ENCODE data around the gene PTPRCAP. TPM values are rescaled to one million over a fixed set of nuclear protein-coding genes. Genes with fewer than 3 reads are reported as not detected.
A peak's percentile ranks its signal among the peaks of the same experiment; 100 is the strongest.

PTPRCAP gene
- total RNA-seq, 1 donor from 2014 or later: not detected

- no peak for DNase-seq
Observed at GRCh38 chr11:67395555-67396258, 41.8 kb downstream of the PTPRCAP start.

GRCh38 chr11:67393990-67394389 is 43.5 kb downstream of the PTPRCAP start:
- no peak for DNase-seq

- DNase-seq: no peak
Observed at GRCh38 chr11:67393437-67393836, 44.0 kb downstream of the PTPRCAP start.

DNA sequence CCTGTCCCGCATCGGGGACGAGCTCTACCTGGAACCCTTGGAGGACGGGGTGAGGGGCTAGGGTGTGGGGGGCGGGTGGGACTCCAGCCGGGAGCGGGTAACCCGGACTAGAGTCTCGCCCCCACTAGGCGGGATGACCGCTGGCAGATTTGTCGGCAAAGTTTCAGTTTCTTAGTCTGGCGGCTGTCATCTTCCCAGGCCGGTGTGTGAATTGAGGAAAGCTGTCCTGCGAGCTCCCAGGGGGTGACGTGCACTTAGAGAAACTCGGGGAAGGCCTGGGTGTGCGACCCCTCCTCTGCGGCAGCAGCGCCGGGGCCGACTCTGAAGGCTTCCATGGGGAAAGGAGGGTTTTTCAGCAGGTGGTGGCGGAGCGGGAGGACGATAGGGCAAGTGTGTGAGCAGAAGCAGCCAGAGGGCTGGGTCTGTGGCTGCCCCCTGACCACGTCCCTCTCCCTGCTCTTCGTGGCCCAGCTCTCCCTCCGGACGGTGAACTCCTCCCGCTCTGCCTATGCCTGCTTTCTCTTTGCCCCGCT is 45.2 kb downstream of the PTPRCAP start:
- no peak for DNase-seq

DNA sequence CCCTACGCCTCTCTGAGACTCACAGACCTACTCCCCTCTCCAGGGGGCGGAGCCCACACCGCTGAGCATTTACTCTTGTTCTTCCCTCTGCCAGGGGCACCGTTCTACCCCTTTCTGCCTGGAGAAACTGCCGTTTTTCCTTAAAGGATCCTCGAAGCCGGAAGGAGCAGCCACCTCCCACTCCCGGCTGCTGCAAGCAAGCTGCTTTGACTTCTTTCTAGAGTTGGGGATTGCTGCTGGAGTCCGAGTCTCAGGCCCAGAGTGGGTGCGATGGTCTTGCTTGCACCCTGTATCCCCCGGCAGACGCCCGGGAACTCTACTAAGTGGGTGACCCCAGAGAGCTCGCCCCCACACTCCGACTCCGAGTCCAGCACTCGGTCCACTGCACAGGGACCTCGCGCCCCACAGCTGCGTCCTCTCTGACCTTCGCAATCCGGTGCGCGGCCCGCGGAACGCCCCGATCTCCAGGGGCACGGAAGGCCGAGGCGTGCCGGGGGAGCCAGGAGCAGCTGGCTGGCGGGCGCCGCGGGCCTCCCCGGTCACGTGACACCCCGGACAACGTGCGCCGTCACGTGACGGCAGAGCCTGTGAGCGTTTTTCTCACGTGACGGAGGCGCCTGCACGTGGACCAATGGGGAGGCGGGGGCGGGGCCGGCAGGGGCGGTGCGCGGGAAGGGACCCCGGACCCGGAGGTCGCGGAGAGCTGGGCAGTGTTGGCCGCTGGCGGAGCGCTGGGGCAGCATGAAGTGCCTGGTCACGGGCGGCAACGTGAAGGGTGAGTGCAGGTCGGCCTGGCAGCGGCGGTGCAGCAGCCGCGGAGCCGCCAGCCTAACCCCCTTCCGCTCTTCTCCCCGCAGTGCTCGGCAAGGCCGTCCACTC is 45.9 kb downstream of the PTPRCAP start, which contains the start of gene RAD9A:
RAD9A (plus strand) TSS at position 683 of the 879 bp plus-strand sequence; CDS start at position 742, 59 bp downstream.
- DNase-seq: peak; percentile 90

DNA sequence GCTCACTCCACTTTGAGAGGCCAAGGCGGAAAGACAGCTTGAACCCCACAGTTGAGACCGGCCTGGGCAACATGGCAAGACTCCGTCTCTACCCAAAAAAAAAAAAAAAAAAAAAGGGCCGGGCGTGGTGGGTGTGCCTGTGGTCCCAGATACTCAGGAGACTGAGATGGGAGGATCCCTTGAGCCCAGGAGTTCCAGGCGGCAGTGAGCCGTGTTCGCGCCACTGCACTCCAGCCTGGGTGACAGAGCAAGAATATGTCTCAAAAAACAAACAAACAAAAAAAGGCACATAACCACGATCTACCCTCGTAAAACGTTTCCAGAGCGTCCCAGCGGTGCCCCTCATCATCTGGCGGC is 46.6 kb downstream of the PTPRCAP start:
- DNase-seq: no peak

- no peak for DNase-seq
Observed at GRCh38 chr11:67389477-67389876, 48.0 kb downstream of the PTPRCAP start.

DNA sequence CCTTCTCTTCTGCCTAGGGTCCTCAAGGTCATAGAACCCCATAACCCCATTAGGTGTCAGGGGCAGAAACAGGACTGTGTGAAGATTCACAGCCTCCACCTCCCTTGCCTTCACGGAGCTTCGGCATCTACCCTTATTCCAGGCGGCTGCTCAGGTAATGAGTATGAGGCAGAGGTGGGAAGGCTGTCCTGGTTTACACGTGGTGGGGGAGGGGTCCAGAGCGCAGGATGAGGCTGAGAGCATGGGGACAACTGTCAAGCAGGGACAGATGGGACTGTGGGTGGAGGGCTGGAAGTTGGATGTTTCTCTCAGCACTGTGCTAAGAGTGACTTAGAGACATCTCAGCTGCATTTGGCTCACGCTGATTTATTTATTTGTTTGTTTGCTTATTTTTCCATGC is 50.0 kb downstream of the PTPRCAP start:
- DNase-seq: no peak

GRCh38 chr11:67387069-67387468 is 50.4 kb downstream of the PTPRCAP start:
- no peak for DNase-seq

Small RNAs within 50 kb of the gene (small RNA-seq; reads per million reads assigned to genes)
- not detected for gene RNU6-1238P

Other genes starting within 250 kb of the PTPRCAP start
- gene GRK2, start 171.2 kb downstream of the PTPRCAP start, total RNA-seq: 44.9 TPM
- gene ANKRD13D, start 148.4 kb downstream of the PTPRCAP start, total RNA-seq: 49.4 TPM
- 2.0 TPM for gene SSH3, start 134.2 kb downstream of the PTPRCAP start, total RNA-seq
- 3.6 TPM for gene POLD4, start 84.1 kb downstream of the PTPRCAP start, total RNA-seq
- gene CLCF1, start 64.1 kb downstream of the PTPRCAP start, total RNA-seq: not detected
- 14.0 TPM for gene RAD9A, start 45.7 kb downstream of the PTPRCAP start, total RNA-seq
- 53.5 TPM for gene PPP1CA, start 35.8 kb downstream of the PTPRCAP start, total RNA-seq
- 0.16 TPM for gene TBC1D10C, start 33.6 kb downstream of the PTPRCAP start, total RNA-seq
- gene CARNS1, start 22.0 kb downstream of the PTPRCAP start, total RNA-seq: 0.16 TPM
- gene RPS6KB2, start 9.2 kb downstream of the PTPRCAP start, total RNA-seq: 13.1 TPM
- 23.4 TPM for gene CORO1B, start 5.8 kb upstream of the PTPRCAP start, total RNA-seq
- gene GPR152, start 15.0 kb upstream of the PTPRCAP start, total RNA-seq: not detected
- not detected for gene CABP4, start 17.7 kb upstream of the PTPRCAP start, total RNA-seq
- 13.1 TPM for gene TMEM134, start 31.6 kb upstream of the PTPRCAP start, total RNA-seq
- 66.8 TPM for gene AIP, start 45.3 kb upstream of the PTPRCAP start, total RNA-seq
- 34.0 TPM for gene PITPNM1, start 67.7 kb upstream of the PTPRCAP start, total RNA-seq
- 4.7 TPM for gene CDK2AP2, start 70.5 kb upstream of the PTPRCAP start, total RNA-seq
- gene CABP2, start 85.8 kb upstream of the PTPRCAP start, total RNA-seq: not detected
- gene GSTP1, start 146.1 kb upstream of the PTPRCAP start, total RNA-seq: 200 TPM
- 129 TPM for gene NDUFV1, start 169.3 kb upstream of the PTPRCAP start, total RNA-seq
- 0.62 TPM for gene NUDT8, start 192.3 kb upstream of the PTPRCAP start, total RNA-seq
- not detected for gene TBX10, start 202.1 kb upstream of the PTPRCAP start, total RNA-seq
- gene ACY3, start 213.0 kb upstream of the PTPRCAP start, total RNA-seq: 0.47 TPM
- gene ALDH3B2, start 236.9 kb upstream of the PTPRCAP start, total RNA-seq: not detected